Mesothelial cell of epicardium (in vitro differentiated cells): ENCODE results near the gene BRME1. TPM values are rescaled to one million over a fixed set of nuclear protein-coding genes. Genes with fewer than 3 reads are reported as not detected.

Experiments
- DNase-seq, 2 experiments: peaks; one replicate each; pipeline ENCODE4 v3.0.0; 2021; ENCODE audit warnings: low spot score in 2 of 2; ENCODE audit not compliant: unreplicated experiment in 2 of 2
- H3K27ac Mint-ChIP-seq: 2 replicates; pipeline ENCODE4 v1.8.0; 2021; ENCODE audit warnings: mixed read lengths
- H3K27me3 Mint-ChIP-seq: 2 replicates; pipeline ENCODE4 v1.8.0; 2021; ENCODE audit warnings: low read depth, mixed read lengths
- H3K36me3 Mint-ChIP-seq: 2 replicates; pipeline ENCODE4 v1.8.0; 2021; ENCODE audit warnings: mixed read lengths
- H3K4me1 Mint-ChIP-seq: 2 replicates; pipeline ENCODE4 v1.8.0; 2021; ENCODE audit warnings: mixed read lengths
- H3K4me3 Mint-ChIP-seq: 2 replicates; pipeline ENCODE4 v1.8.0; 2021; ENCODE audit warnings: mild to moderate bottlenecking, moderate library complexity, mixed read lengths
- H3K9me3 Mint-ChIP-seq: 2 replicates; pipeline ENCODE4 v1.8.0; 2021; ENCODE audit warnings: mixed read lengths
- CTCF ChIP-seq: fragments of 200-600 bp; sonication (generic); IDR thresholded peaks from one replicate; pipeline ENCODE4 v1.5.0; 2021; ENCODE audit warnings: antibody characterized with exemption; ENCODE audit not compliant: unreplicated experiment
- total RNA-seq: library from RNA; stranded (reverse); gene quantifications from 3 replicates; pipeline ENCODE4 v1.2.1, GENCODE V29; 2021

The BRME1 gene
- total RNA-seq, 1 donor from 2014 or later, result 6.3 TPM

DNA sequence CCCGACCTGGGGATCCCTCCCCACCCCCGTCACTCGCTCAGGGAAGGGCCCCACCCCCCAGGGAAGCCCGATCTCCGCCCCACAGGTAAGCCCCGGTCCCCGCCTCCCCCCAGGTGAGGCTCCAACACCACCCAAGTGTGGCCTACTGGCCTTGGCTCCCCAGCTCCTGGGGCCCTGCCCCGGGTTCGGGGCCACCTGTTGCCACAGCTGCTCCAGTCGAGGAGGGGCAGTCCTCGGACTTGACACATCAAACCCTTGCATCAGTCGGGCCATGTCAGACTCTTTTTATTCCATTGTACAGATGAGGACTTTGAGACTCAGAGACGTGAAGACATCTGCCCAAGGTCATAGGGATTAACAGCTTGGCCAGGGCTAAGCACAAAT lies 596 bp upstream of the BRME1 start:
- Mint-ChIP-seq H3K9me3 (no peaks in the 10 kb centered on the region), H3K36me3 (peaks cover 15% of the 10 kb centered on the region), H3K4me1 (peaks cover 11% of the 10 kb centered on the region), H3K27ac (no peak overlapping the region), H3K4me3 (peak overlapping the region; percentile 78), H3K27me3 (no peaks in the 10 kb centered on the region)
- DNase-seq, result no peak
- no peak for TF ChIP-seq CTCF

DNA sequence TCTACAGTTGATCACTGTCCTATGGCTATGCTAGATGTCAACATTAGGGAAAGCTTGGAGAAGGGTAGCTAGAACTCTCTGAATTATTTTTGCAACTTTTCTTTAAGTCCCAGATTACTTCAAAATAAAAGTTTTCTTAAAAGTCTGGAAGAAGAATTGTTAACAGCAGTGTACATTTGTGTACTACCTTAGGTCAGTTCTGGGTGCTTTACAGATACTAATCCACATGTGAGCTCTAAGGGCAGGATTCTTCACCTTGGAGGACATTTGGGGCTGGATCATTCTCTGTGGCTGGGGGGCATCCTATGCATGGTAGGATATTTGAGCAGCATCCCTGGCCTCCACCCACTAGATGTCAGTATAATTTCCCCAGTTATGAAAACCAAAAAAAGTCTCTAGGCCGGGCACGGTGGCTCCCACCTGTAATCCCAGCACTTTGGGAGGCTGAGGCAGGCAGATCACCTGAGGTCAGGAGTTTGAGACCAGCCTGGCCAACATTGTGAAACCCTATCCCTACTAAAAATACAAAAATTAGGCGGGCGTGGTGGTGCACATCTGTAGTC lies 2.8 kb downstream of the BRME1 start:
- Mint-ChIP-seq H3K9me3 (no peaks in the 10 kb centered on the region), H3K27me3 (no peaks in the 10 kb centered on the region), H3K27ac (no peak overlapping the region), H3K36me3 (no peaks in the 10 kb centered on the region), H3K4me3 (no peak overlapping the region), H3K4me1 (peaks cover 11% of the 10 kb centered on the region)
- no peak for TF ChIP-seq CTCF
- no peak for DNase-seq

DNA sequence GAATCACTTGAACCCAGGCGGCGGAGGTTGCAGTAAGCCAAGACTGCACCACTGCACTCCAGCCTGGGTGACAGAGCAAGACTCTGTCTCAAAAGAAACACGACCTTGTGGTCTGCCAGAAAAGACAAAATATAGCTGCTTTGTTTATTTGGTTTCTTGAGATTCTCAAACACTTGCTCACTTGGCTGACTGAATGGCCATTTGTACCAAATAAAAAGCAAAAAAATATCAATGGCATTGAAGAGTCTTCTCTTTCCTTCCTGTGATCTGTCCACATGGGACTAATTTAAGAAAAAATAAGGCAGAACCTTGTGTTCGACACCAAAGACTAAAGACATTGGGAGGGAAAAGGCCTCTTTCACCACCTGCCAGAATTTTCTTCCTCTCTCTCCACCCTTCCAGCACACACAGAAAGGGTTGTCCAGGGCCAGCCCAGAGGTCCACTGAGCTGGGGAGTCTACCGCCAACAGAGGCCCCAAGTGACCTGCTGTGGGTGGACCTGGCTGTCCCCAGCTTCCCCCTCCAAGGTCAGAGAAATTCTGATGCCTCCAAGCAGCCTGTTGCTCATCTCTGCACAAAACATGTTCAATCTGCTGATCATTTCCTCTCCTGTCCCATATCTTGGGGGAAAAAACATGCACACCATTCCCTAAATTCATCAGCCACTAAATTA lies 5.9 kb downstream of the BRME1 start:
- DNase-seq, result no peak
- H3K4me3 Mint-ChIP-seq, result no peak overlapping the region
- no peaks in the 10 kb centered on the region for H3K36me3 Mint-ChIP-seq
- H3K27me3 Mint-ChIP-seq, result no peaks in the 10 kb centered on the region
- TF ChIP-seq CTCF, result no peak
- H3K4me1 Mint-ChIP-seq, result no peaks in the 10 kb centered on the region
- H3K9me3 Mint-ChIP-seq, result no peaks in the 10 kb centered on the region
- H3K27ac Mint-ChIP-seq, result no peak overlapping the region

- Mint-ChIP-seq H3K27me3 (no peaks in the 10 kb centered on the region), H3K27ac (no peak overlapping the region), H3K9me3 (no peaks in the 10 kb centered on the region), H3K4me3 (no peak overlapping the region), H3K4me1 (no peaks in the 10 kb centered on the region), H3K36me3 (no peaks in the 10 kb centered on the region)
- DNase-seq, result no peak
- no peak for TF ChIP-seq CTCF
Measured at GRCh38 chr19:13899393-13899792, 6.5 kb downstream of the BRME1 start.

- no peak for DNase-seq
- no peak overlapping the region for H3K4me3 Mint-ChIP-seq
- H3K27ac Mint-ChIP-seq, result no peak overlapping the region
- peaks cover 5% of the 10 kb centered on the region for H3K4me1 Mint-ChIP-seq
- no peaks in the 10 kb centered on the region for H3K9me3 Mint-ChIP-seq
- H3K36me3 Mint-ChIP-seq, result no peaks in the 10 kb centered on the region
- H3K27me3 Mint-ChIP-seq, result no peaks in the 10 kb centered on the region
- TF ChIP-seq CTCF, result no peak
Measured at GRCh38 chr19:13896227-13896626, 9.7 kb downstream of the BRME1 start.
